Measurements from ENCODE around the gene PLK1.
"Not testable (repeated sequence)": the region's sequence is repeated elsewhere in the genome, so short reads cannot be mapped to it uniquely, and the experiment has no call there.

PLK1 gene

GRCh38 chr16:23701045-23701444, 22.4 kb downstream of the PLK1 start:
- H3K4me1 ChIP-seq (ENCODE audit: control insufficient read depth, insufficient read depth, low read length), result peaks cover 20% of the 10 kb centered on the region
- H3K9me3 ChIP-seq (ENCODE audit: control insufficient read depth, low read length), result no peaks in the 10 kb centered on the region
- H3K27me3 ChIP-seq (ENCODE audit: control insufficient read depth, insufficient read depth, low read length), result no peaks in the 10 kb centered on the region
- no peak overlapping the region for H3K9ac ChIP-seq (ENCODE audit: low read length)
- H3K36me3 ChIP-seq (ENCODE audit: control insufficient read depth, insufficient read depth, low read length), result peaks cover 47% of the 10 kb centered on the region
- H3K4me3 ChIP-seq (ENCODE audit: low read length), result no peak overlapping the region

GRCh38 chr16:23702951-23703350, 24.3 kb downstream of the PLK1 start:
- H3K27me3 ChIP-seq (ENCODE audit: control insufficient read depth, insufficient read depth, low read length), result no peaks in the 10 kb centered on the region
- H3K9me3 ChIP-seq (ENCODE audit: control insufficient read depth, low read length), result no peaks in the 10 kb centered on the region
- no peak overlapping the region for H3K4me3 ChIP-seq (ENCODE audit: low read length)
- H3K36me3 ChIP-seq (ENCODE audit: control insufficient read depth, insufficient read depth, low read length), result peaks cover 41% of the 10 kb centered on the region
- H3K4me1 ChIP-seq (ENCODE audit: control insufficient read depth, insufficient read depth, low read length), result peaks cover 20% of the 10 kb centered on the region
- H3K9ac ChIP-seq (ENCODE audit: low read length), result no peak overlapping the region

GRCh38 chr16:23704772-23705516, 26.3 kb downstream of the PLK1 start:
- peaks cover 43% of the 10 kb centered on the region for H3K36me3 ChIP-seq (ENCODE audit: control insufficient read depth, insufficient read depth, low read length)
- H3K4me1 ChIP-seq (ENCODE audit: control insufficient read depth, insufficient read depth, low read length), result peaks cover 7% of the 10 kb centered on the region
- no peak overlapping the region for H3K4me3 ChIP-seq (ENCODE audit: low read length)
- no peaks in the 10 kb centered on the region for H3K9me3 ChIP-seq (ENCODE audit: control insufficient read depth, low read length)
- H3K27me3 ChIP-seq (ENCODE audit: control insufficient read depth, insufficient read depth, low read length), result no peaks in the 10 kb centered on the region
- no peak overlapping the region for H3K9ac ChIP-seq (ENCODE audit: low read length)

- Histone ChIP-seq H3K27me3 (ENCODE audit: control insufficient read depth, insufficient read depth, low read length) (no peaks in the 10 kb centered on the region), H3K9ac (ENCODE audit: low read length) (no peak overlapping the region), H3K9me3 (ENCODE audit: control insufficient read depth, low read length) (no peaks in the 10 kb centered on the region), H3K36me3 (ENCODE audit: control insufficient read depth, insufficient read depth, low read length) (peaks cover 43% of the 10 kb centered on the region), H3K4me3 (ENCODE audit: low read length) (no peak overlapping the region), H3K4me1 (ENCODE audit: control insufficient read depth, insufficient read depth, low read length) (peaks cover 5% of the 10 kb centered on the region)
Measured at GRCh38 chr16:23705517-23705902, 26.8 kb downstream of the PLK1 start.

GRCh38 chr16:23706439-23706838, 27.8 kb downstream of the PLK1 start:
- no peaks in the 10 kb centered on the region for H3K27me3 ChIP-seq (ENCODE audit: control insufficient read depth, insufficient read depth, low read length)
- no peaks in the 10 kb centered on the region for H3K9me3 ChIP-seq (ENCODE audit: control insufficient read depth, low read length)
- H3K9ac ChIP-seq (ENCODE audit: low read length), result no peak overlapping the region
- H3K4me3 ChIP-seq (ENCODE audit: low read length), result no peak overlapping the region
- H3K36me3 ChIP-seq (ENCODE audit: control insufficient read depth, insufficient read depth, low read length), result peaks cover 45% of the 10 kb centered on the region
- peaks cover 7% of the 10 kb centered on the region for H3K4me1 ChIP-seq (ENCODE audit: control insufficient read depth, insufficient read depth, low read length)

- Histone ChIP-seq H3K36me3 (ENCODE audit: control insufficient read depth, insufficient read depth, low read length) (peaks cover 36% of the 10 kb centered on the region), H3K4me3 (ENCODE audit: low read length) (no peak overlapping the region), H3K9me3 (ENCODE audit: control insufficient read depth, low read length) (no peaks in the 10 kb centered on the region), H3K4me1 (ENCODE audit: control insufficient read depth, insufficient read depth, low read length) (peaks cover 11% of the 10 kb centered on the region), H3K27me3 (ENCODE audit: control insufficient read depth, insufficient read depth, low read length) (no peaks in the 10 kb centered on the region), H3K9ac (ENCODE audit: low read length) (no peak overlapping the region)
Measured at GRCh38 chr16:23709536-23709935, 30.8 kb downstream of the PLK1 start.

- Histone ChIP-seq H3K4me3 (ENCODE audit: low read length) (no peak overlapping the region), H3K9ac (ENCODE audit: low read length) (peak overlapping the region; percentile 16), H3K36me3 (ENCODE audit: control insufficient read depth, insufficient read depth, low read length) (peaks cover 31% of the 10 kb centered on the region), H3K9me3 (ENCODE audit: control insufficient read depth, low read length) (no peaks in the 10 kb centered on the region), H3K4me1 (ENCODE audit: control insufficient read depth, insufficient read depth, low read length) (peaks cover 11% of the 10 kb centered on the region), H3K27me3 (ENCODE audit: control insufficient read depth, insufficient read depth, low read length) (no peaks in the 10 kb centered on the region)
Measured at GRCh38 chr16:23710008-23710407, 31.3 kb downstream of the PLK1 start.

GRCh38 chr16:23710504-23710903, 31.8 kb downstream of the PLK1 start:
- peaks cover 26% of the 10 kb centered on the region for H3K36me3 ChIP-seq (ENCODE audit: control insufficient read depth, insufficient read depth, low read length)
- H3K9me3 ChIP-seq (ENCODE audit: control insufficient read depth, low read length), result no peaks in the 10 kb centered on the region
- peak overlapping the region; percentile 16 for H3K9ac ChIP-seq (ENCODE audit: low read length)
- no peaks in the 10 kb centered on the region for H3K27me3 ChIP-seq (ENCODE audit: control insufficient read depth, insufficient read depth, low read length)
- no peak overlapping the region for H3K4me3 ChIP-seq (ENCODE audit: low read length)
- peaks cover 11% of the 10 kb centered on the region for H3K4me1 ChIP-seq (ENCODE audit: control insufficient read depth, insufficient read depth, low read length)

- Histone ChIP-seq H3K9me3 (ENCODE audit: control insufficient read depth, low read length) (no peaks in the 10 kb centered on the region), H3K4me3 (ENCODE audit: low read length) (peak overlapping the region; percentile 33), H3K36me3 (ENCODE audit: control insufficient read depth, insufficient read depth, low read length) (peaks cover 16% of the 10 kb centered on the region), H3K27me3 (ENCODE audit: control insufficient read depth, insufficient read depth, low read length) (no peaks in the 10 kb centered on the region), H3K4me1 (ENCODE audit: control insufficient read depth, insufficient read depth, low read length) (peaks cover 11% of the 10 kb centered on the region), H3K9ac (ENCODE audit: low read length) (peak overlapping the region; percentile 86)
Measured at GRCh38 chr16:23711785-23712184, 33.1 kb downstream of the PLK1 start.

GRCh38 chr16:23712976-23713375, 34.3 kb downstream of the PLK1 start, which contains the start of gene ERN2:
TSS of gene ERN2 (minus strand) at chr16:23713222. CDS start at chr16:23713187, 35 bp downstream.
- Histone ChIP-seq H3K27me3 (ENCODE audit: control insufficient read depth, insufficient read depth, low read length) (no peaks in the 10 kb centered on the region), H3K9me3 (ENCODE audit: control insufficient read depth, low read length) (no peaks in the 10 kb centered on the region), H3K4me3 (ENCODE audit: low read length) (peak within 1 kb of the TSS; percentile 33), H3K36me3 (ENCODE audit: control insufficient read depth, insufficient read depth, low read length) (peaks cover 13% of the 10 kb centered on the region), H3K4me1 (ENCODE audit: control insufficient read depth, insufficient read depth, low read length) (peaks cover 11% of the 10 kb centered on the region), H3K9ac (ENCODE audit: low read length) (peak within 1 kb of the TSS; percentile 86)

- H3K27me3 ChIP-seq (ENCODE audit: control insufficient read depth, insufficient read depth, low read length), result no peaks in the 10 kb centered on the region
Measured at GRCh38 chr16:23716484-23716883, 37.8 kb downstream of the PLK1 start.

GRCh38 chr16:23722613-23723240, 44.0 kb downstream of the PLK1 start:
- not testable (repeated sequence) for H3K4me1 ChIP-seq (ENCODE audit: control insufficient read depth, insufficient read depth, low read length); H3K36me3 ChIP-seq (ENCODE audit: control insufficient read depth, insufficient read depth, low read length); H3K27me3 ChIP-seq (ENCODE audit: control insufficient read depth, insufficient read depth, low read length); H3K9ac ChIP-seq (ENCODE audit: low read length); H3K4me3 ChIP-seq (ENCODE audit: low read length); H3K9me3 ChIP-seq (ENCODE audit: control insufficient read depth, low read length)

More at GRCh38 chr16:23716484-23716883, 37.8 kb downstream of the PLK1 start:
- Histone ChIP-seq H3K4me3 (ENCODE audit: low read length) (no peak overlapping the region), H3K9me3 (ENCODE audit: control insufficient read depth, low read length) (no peaks in the 10 kb centered on the region), H3K36me3 (ENCODE audit: control insufficient read depth, insufficient read depth, low read length) (no peaks in the 10 kb centered on the region), H3K9ac (ENCODE audit: low read length) (no peak overlapping the region), H3K4me1 (ENCODE audit: control insufficient read depth, insufficient read depth, low read length) (peaks cover 3% of the 10 kb centered on the region)

All from mucosa of stomach (tissue), 1 donor.